Midbrain (tissue), 1 donor: ENCODE results near the gene C6orf52.
"Not testable (repeated sequence)": the region's sequence is repeated elsewhere in the genome, so short reads cannot be mapped to it uniquely, and the experiment has no call there.

Experiments used
- DNase-seq: peaks from one replicate; lab custom pipeline; 2025; lab: John Stamatoyannopoulos, UW

The C6orf52 gene

GRCh38 chr6:10696655-10697054 is 2.2 kb upstream of the C6orf52 start:
- DNase-seq = no peak

- no peak for DNase-seq
Observed at GRCh38 chr6:10695086-10695657, 756 bp upstream of the C6orf52 start.

GRCh38 chr6:10692965-10693538 is 1.4 kb downstream of the C6orf52 start:
- no peak for DNase-seq

- DNase-seq = no peak
Observed at GRCh38 chr6:10690651-10691445, 3.6 kb downstream of the C6orf52 start.

GRCh38 chr6:10687582-10687981 is 6.8 kb downstream of the C6orf52 start:
- no peak for DNase-seq

GRCh38 chr6:10686901-10687300 is 7.5 kb downstream of the C6orf52 start:
- no peak for DNase-seq

GRCh38 chr6:10685092-10685915 is 9.1 kb downstream of the C6orf52 start:
- DNase-seq = no peak

- no peak for DNase-seq
Observed at GRCh38 chr6:10684618-10685017, 9.8 kb downstream of the C6orf52 start.

- DNase-seq = no peak
Observed at GRCh38 chr6:10682355-10682988, 11.9 kb downstream of the C6orf52 start.

- DNase-seq = no peak
Observed at GRCh38 chr6:10681795-10682194, 12.6 kb downstream of the C6orf52 start.

- DNase-seq = no peak
Observed at GRCh38 chr6:10678456-10678855, 16.0 kb downstream of the C6orf52 start.

GRCh38 chr6:10676403-10676802 is 18.0 kb downstream of the C6orf52 start:
- no peak for DNase-seq

- no peak for DNase-seq
Observed at GRCh38 chr6:10668126-10668917, 26.1 kb downstream of the C6orf52 start.

GRCh38 chr6:10665595-10665994 is 28.8 kb downstream of the C6orf52 start:
- DNase-seq = not testable (repeated sequence)

- DNase-seq = no peak
Observed at GRCh38 chr6:10662742-10663141, 31.7 kb downstream of the C6orf52 start.

- DNase-seq = no peak
Observed at GRCh38 chr6:10662207-10662606, 32.2 kb downstream of the C6orf52 start.

GRCh38 chr6:10660431-10661191 is 33.8 kb downstream of the C6orf52 start:
- DNase-seq = not testable (repeated sequence)

- no peak for DNase-seq
Observed at GRCh38 chr6:10659699-10660348, 34.6 kb downstream of the C6orf52 start.

- no peak for DNase-seq
Observed at GRCh38 chr6:10658910-10659698, 35.3 kb downstream of the C6orf52 start.
